Measurements from ENCODE around the gene ALK. TPM values are rescaled to one million over a fixed set of nuclear protein-coding genes. Genes with fewer than 3 reads are reported as not detected.
"Not testable (repeated sequence)": the region's sequence is repeated elsewhere in the genome, so short reads cannot be mapped to it uniquely, and the experiment has no call there.

Gene ALK
- total RNA-seq, 1 experiment from 2014 or later = not detected

DNA sequence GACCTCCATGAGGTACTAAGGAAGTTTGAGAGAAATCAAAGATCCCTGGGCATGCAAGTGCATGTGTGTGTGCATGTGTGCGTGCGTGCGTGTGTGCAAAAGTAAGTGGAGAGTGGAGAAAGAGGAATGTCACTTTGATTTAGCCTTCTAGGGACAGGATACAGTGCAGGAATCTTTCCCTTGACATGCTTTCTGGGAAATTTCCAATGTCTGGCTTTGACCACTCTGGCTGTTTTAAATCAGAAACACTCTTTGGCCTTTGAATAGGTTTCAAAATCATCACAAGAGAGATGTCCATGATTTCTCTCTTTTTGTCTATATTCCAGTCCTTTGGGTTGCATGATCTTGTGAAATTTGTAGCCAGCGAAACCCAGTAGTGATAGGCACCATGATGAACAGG lies 162.0 kb downstream of the ALK start:
- no peak for DNase-seq (ENCODE audit: low spot score)

DNA sequence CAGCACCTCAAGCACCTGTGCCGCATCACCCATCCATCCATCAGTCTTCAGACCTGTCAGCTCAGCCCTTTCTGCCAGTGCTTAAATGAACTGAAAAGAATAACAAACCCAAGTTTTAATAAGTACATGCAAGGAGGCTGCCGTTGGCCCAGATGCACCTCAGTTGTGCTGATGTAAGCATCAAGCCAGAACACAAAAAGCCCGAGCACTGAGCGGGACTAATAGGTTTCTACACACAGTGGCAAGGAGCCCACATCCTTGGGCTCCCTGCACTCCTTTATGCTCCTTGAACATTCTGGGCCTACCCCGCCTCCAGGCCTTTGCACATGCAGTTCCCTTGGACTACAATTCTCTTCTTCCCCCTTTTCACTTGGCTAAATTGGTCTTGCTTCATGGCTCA lies 165.6 kb downstream of the ALK start:
- no peak for DNase-seq (ENCODE audit: low spot score)

DNA sequence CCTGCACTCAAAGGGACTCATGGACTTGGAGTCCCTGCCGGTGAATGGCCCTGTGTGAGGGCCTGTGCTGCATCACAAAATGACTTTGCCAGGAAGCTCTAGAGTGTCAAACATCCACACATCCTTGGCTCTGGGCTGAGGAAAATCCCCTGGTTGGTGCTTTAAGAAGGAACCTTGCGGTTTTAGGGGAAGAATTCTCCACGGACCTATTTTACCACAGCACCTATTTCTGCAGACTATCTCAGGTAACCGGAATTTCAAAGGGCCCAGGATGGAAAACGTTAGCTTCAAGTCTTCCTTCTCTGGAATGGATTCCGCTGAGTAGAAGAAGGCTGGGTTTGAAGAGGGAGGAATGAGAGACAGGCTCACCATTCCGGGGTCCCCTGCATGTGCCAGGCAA lies 166.2 kb downstream of the ALK start:
- DNase-seq (ENCODE audit: low spot score) = no peak

DNA sequence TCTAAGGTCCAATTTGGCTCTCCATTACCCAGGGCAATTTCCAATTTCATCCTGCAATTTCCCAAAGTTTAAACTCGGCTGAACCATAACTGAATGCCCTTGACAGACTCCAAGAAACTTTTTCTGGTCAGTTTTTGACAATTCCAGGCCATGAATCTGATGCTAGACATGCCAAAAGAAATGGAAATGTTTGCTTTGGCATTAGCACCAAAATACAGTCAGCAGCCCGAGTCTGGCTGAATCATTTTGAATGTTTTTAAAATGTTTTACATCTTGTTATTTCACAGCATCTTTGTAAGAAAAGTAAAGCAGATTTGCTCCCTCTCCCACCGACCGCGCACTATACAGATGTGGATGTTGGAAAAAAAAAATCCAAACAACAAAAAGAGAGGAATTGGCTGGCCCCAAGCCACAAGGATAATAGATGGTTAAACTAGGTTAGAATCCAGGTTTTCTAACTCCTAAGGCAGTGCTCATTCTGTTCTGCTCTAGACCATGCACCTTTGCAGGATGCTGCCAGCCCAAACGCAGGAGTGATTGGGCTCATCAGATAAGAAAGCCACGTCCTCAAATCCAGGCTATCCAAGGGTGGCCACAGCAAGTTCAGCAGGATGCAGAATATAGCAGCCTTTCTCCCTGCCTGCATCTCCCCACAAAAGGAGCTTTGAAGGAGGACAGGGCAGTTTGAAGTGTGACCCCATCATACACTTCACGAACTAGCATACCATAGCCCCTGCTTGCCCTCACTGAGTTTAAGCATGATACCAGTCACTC lies 167.5 kb downstream of the ALK start:
- DNase-seq (ENCODE audit: low spot score) = no peak

DNA sequence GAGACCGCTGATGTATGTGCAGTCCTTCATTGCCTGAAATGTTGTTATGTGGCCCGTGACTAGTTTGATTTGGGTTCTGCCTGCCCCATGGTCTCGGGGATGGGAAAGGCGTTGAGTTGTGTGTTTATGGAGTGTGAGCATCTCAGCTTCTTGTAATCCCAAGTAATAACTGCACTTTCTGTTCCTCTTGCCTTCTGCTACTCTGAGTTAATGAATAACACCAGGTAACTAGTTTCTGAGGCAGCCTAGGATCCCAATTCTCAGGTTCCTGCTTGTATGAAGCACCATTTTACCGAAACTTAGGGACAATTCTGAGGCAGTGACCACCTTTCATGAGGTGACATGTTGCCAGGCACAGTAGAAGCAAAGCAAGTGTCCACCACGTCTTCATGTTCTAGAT lies 170.0 kb downstream of the ALK start:
- no peak for DNase-seq (ENCODE audit: low spot score)

DNA sequence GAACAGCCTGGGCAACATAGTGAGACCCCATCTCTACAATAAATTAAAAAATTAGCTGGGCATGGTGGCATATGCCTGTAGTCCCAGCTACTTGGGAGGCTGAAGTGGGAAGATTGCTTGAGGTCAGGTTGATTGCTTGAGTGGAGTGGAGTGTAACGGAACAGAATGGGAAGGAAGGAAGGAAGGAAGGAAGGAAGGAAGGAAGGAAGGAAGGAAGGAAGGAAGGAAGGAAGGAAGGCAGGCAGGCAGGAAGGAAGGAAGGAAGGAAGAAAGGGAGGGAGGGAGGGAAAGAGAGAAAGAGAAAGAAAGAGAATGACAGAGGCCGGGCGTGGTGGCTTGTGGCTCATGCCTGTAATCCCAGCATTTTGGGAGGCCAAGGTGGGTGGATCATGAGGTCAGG lies 170.9 kb downstream of the ALK start:
- not testable (repeated sequence) for DNase-seq (ENCODE audit: low spot score)

DNA sequence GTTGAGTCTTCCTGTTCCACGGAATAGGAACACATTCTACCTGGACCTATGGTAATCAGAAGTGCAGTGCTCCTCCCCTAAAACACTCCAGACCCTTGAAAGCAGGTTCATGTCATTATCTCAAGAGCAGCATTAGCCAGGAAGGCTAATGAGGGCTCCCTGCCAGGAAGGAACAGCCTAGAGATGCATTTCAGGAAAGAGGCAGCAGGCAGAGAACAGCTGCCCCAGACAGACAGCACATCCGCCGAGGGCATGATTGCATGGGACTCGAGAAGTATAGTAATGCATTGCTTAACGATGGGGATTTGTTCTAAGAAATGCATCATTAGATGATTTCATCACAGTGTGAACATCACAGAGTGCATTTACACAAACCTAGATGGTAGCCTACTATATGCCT lies 171.5 kb downstream of the ALK start:
- DNase-seq (ENCODE audit: low spot score) = no peak

DNA sequence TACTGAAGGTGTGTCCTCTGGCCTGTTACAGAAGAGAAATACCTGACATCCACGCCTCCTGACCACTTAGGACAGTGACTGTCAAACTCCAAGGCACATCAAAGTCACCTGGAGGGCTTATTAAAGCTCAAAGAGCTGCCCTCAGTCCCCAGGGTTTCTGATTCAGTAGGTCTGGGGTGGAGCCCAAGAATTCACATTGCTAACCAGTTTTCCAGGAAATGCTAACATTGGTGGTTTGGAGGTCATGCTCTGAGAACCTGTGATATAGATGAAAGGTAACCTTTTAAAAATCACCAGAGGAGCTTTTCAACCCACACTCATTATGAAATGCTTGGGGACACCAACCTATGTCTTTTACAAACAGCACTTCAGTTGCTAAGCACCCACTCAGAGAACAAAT lies 172.3 kb downstream of the ALK start:
- no peak for DNase-seq (ENCODE audit: low spot score)

DNA sequence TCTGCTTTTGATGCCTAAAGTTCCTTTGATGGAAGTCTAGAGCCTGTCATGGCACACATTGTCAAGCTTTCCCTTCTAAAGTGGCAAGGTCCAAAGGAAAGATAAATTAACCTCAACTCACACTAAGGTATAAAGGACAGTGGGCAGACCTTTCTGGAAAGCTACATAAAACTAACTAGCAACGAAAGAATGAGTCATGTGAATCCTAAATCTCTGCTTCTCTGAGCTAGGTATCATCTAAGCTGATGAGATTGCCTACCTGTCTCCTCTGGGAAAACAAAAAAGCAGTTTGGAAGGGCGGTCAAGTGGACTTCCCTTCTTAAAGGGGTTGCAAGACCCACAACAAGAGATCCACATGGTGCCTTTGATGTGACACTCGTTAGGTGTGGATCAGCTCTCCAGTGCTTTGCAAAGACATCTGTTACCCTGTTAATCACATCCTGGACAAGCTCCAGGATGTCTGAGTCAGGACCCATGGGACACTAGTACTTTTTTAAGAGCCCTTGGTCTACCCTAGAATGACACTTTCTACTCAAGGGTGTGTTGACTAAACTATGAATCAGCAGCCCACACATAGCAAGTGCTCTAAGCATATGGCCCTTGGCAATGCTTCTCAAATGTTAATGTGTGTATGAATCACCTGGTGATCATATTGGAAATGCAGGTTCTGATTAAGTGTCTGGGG lies 173.5 kb downstream of the ALK start:
- peak; percentile 65 for DNase-seq (ENCODE audit: low spot score)

DNA sequence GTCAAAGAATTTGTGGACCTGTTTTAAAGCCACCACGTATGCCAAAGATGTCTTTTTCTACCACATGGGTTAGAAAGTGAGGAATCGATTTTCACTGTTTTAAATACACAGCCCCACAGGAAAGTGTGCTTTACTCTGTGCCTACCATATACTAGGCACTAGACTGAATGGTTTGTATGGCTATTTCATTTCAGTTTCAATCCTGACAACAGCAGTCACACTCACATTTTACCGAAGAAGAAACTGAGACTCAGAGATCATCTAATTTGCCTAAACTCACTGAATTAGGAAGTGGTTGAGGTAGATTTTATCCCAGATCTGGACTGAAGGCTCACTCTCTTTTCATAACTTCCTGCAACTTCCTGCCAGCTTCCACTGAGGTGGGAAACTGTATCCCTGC lies 176.4 kb downstream of the ALK start:
- no peak for DNase-seq (ENCODE audit: low spot score)

DNA sequence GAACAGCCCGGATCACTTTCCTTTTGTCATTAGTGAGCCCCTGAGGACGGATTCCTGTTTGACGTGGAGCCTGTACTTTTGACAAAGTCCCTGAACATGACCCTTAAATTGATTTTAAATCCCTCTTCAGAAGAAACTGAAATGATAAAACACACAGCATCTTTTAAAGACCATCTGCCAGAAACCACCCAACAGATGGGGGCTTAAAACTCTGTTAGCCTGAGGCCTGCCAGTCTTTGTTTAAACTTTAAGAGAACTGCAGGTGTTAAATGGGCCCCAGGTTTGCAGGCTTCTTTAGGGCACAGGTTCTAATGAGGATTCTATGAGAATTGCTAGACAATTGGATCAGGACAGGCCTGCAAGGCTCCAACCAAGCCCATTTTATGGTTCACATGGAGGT lies 177.9 kb downstream of the ALK start:
- DNase-seq (ENCODE audit: low spot score) = no peak

DNA sequence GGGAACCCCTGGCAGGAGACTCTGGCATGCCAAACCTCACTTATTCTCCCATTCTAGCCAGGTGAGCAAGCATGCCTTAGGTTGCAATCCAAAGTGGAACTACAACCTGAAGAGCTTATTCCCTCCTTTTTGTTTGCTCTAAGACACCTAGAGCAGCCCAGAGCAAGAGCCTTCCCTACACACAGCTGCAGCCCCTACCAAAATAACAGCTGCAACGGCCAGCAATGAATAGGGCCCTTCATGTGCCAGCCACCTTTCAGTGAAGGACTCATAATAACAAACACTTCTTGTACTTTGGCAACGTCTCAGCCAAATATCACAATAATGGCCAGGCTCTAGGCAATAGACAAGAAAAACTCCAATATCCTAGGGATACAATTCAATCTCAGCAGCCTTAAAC lies 178.7 kb downstream of the ALK start:
- no peak for DNase-seq (ENCODE audit: low spot score)

DNA sequence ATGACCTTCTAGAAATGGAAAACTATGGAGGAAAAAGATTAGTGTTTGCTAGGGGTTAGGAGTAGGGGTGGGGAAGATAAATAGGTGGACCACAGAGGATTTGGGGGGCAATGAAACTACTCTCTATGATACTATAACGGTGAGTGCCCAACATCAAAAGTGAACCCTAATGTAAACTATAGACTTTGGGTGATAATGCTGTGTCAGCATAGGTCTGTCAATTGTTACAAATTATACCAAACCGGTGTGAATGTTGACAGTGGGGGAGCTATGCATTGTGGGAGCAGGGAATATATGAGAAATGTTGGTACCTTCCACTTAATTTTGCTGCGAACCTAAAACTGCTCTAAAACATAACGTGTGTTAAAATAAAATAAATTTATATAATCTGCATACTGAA lies 180.3 kb downstream of the ALK start:
- DNase-seq (ENCODE audit: low spot score) = no peak

DNA sequence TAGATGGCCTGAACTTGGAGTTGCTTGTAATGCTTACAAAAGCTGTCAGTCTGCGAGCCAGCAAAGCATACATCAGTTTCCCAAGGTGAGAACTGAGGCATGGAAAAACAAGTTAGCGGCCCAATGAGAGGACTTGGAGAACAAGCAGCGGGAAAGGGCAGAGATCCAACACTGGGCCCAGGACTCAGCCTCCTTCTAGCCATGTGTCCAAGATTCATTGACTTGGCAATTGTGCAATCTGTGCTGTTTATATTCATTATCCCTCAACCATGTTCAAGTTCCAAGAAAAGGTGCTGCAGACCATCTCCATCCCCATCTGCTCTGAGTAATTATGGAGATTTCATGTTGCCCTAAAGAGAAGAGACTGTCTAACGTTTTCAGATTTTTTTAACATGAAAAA lies 187.4 kb downstream of the ALK start:
- DNase-seq (ENCODE audit: low spot score) = no peak

DNA sequence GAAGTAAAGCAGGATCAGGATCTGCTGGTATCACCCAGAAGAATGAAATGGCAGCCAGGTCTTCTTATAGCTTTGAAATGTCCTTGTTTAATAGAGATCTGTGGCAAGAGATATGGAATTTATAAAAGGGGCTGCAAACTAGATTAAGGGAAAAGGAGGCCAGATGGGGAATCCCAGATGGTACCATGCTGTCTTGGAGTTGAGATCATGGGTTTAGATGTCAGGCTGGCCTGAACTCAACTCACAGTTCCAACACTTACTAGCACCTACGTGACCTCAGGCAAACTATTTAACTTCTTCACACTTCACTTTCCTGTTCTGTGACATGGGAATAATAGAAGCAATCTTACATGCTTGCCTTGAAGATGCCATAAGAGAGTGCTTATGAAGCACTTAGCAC lies 188.2 kb downstream of the ALK start:
- DNase-seq (ENCODE audit: low spot score) = no peak

DNA sequence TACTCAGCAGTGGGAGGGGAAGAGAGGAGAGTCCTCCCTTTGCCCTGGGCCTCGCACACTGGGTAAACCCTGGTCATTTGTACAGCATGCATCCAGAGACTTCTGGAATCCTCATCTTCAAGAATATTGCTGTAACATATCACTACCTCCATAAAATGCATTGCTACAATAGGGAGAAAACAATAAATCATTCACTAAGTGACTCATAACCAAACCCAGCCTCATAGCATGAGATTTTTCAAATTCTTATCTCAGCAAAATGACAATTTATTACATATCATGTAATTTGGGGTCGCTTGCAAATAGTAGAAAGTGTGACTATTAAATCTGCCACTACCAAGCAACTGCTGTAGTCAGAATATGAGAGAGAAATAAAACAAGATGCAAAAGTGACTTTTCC lies 189.4 kb downstream of the ALK start:
- DNase-seq (ENCODE audit: low spot score) = no peak

DNA sequence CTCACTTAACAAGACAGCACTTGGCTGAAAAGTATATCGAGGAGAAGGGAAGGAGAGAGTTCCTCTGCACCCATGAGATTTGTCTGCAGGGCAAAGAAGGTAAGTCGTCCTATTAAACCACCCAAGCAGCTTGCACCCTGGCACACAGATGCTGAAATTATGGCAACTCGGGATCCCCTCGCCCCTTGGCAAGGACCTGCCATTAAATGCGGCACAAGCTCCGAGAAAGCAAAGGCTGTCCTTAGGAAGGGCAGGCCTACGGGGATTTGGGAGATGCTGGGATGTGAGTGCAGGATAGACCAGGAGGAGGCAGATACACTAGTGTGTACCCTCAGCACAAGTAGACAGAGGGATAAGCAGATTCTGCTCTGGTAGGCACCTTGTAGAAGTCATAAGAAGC lies 191.5 kb downstream of the ALK start:
- no peak for DNase-seq (ENCODE audit: low spot score)

DNA sequence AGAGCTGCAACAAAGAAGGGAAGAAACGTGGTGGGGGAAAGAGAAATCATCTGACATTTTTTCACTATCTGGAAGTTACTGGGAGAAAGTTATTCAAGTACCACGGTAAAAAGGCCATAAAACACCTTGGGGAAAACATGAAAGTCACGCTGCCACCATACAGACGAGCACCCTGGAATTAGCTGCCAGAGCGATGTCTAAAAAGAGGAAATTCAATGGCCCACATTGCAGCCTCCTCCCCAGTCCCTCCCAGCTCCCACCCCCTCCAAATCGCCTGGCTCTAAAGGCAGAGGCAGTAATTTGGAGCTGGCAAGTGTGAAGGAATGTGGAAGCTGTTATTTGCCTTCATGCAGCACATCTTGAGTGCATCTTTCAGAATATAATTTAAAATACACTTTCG lies 192.0 kb downstream of the ALK start:
- no peak for DNase-seq (ENCODE audit: low spot score)

DNA sequence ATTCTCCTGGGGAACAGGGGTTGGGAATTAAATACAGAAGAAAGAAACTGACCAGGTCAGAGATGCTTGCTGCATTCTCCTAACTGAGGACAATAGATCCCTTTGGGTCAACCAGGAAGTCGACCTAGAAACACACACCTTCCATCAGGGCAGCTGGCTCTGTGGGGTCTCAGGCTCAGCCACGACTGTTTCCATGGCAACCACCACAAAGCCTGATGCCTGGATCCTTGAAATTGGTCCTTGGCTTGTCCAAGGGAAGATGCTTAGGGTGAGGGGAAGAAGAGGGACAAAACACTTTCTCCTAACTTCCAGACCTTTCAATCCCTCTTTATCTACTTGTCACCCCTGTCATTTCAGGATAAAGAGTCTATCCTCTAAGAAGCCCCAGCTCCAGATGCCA lies 194.4 kb downstream of the ALK start:
- no peak for DNase-seq (ENCODE audit: low spot score)

DNA sequence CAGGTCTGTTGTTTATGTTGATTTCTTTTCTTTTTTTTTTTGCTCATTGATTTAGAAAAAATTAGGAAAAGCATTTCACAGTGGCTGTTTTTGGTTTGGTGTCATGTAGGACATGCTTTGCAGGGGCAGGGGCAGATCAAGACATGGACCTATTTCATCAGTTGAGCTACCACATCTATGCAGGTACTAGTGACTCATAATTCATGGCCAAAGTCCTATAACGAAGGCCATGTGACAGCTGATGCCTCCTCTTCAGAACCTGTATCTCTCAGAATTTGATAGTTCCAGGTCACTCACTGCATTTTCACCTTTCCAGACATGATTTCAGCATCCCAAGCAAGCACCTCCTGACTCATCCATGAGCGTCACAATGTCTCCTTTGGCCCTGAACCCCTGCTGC lies 195.8 kb downstream of the ALK start:
- DNase-seq (ENCODE audit: low spot score) = no peak

DNA sequence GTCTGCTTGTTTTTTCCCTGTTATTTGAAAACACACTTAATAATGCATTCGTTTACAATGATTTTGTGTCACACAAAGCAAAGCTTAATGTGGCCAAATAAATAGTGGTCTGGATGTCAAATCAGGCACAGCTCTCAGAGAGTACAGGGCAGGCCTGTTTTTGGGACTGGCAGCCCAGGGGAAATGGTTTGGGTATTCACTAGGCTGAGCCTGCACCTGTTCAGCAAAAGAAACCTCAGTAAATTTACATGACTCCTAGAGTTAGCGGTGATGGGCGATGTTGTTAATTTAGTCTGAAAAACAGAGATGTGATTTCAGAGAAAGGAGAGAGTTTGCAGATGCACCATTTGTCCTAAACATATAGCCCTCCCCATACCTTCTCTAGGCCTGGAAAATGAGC lies 197.1 kb downstream of the ALK start:
- DNase-seq (ENCODE audit: low spot score) = no peak

DNA sequence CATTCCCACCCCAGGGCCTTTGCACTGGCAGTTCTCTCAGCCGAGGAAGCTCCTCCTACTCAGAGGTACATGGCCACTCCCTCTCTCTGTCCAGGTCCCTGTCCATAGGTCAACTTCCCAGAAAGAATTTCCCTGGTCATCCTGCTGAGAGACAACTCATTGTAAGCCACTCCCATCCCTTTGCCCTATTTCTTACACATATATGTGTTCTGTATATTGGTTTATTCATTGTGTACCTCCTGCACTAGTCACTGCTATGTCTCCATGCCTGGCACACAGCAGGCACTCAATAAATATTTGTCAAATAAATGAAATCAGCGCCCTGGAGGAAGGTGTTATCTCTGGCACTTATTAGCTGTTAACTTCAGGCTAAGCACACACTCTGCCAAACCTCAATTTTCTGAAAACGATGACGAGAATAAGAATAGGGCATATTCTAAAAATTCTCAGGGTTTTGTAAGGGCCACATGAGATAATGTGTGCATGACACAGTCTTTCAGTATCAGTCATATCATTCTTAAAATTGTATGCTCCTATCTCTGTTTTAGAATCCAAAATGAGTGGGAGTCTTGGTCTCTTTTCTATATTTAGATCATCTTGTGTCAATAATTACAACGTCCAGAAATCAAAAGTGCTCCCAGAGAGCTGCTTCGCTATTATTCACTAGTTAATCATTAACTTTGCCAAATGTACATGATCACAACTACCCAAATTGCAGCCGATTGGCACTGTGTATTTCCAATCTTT lies 198.0 kb downstream of the ALK start:
- no peak for DNase-seq (ENCODE audit: low spot score)

DNA sequence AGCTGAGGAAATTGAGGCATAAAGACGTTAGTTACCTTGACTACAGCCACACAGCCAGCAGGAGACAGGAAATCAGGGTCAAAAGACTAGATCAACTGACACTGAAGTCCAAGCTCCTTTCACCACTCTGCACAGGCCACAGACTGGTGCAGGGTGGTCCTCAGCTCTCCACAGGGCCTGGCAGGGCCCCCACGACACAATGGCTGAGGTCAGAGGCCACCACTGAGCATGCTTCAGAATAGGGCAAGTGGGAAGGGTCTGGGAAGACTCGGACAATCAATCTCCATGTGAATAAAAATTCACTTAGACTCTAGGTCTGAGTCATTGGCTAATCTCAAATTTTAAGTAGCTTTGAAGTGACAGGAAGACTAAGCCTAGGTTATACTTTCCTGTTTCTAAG lies 201.7 kb downstream of the ALK start:
- DNase-seq (ENCODE audit: low spot score) = no peak
